K562 (cell line): ENCODE data around the gene MXI1. TPM values are rescaled to one million over a fixed set of nuclear protein-coding genes. Genes with fewer than 3 reads are reported as not detected.

ENCODE experiments used
- ATAC-seq: fragments of 200-7000 bp; cut with Tn5 transposase; 3 replicates; pipeline ENCODE4 v1.9.1; 2020; ENCODE audit warnings: moderate library complexity
- BruUV-seq: library from RNA; stranded (reverse); fragments of 400-500 nt; replicated peaks from 2 replicates; lab custom pipeline; 2021; lab: Mats Ljungman, UMichigan
- CTCF ChIA-PET: fragments of 300-600 bp; formaldehyde crosslinking; extraction: SDS; loops from one replicate; lab custom pipeline; 2021; ENCODE audit warnings: low intra/inter-chr PET ratio; lab: Yijun Ruan, JAX
- POLR2A ChIA-PET: fragments of 300-600, 350-650 bp; sonication (Branson Sonifier 250); formaldehyde crosslinking; extraction: SDS; loops from one replicate; lab custom pipeline; 2021; ENCODE audit warnings: antibody characterized with exemption, inconsistent platforms; lab: Yijun Ruan, JAX
- DNase-seq, 4 experiments: peaks; one replicate each; pipeline versions ENCODE4 v3.0.0 to v3.0.0-alpha.2; 2011 to 2018; ENCODE audit warnings: low spot score in 3 of 4, mixed read lengths in 3 of 4; ENCODE audit errors: extremely low read depth in 1 of 4
- FAIRE-seq: peaks from 2 replicates; lab custom pipeline; 2011; peaks lifted over from hg19 to GRCh38; lab: Jason Lieb, UNC
- H2AFZ ChIP-seq: 2 replicates; pipeline ENCODE4 v1.6.0; 2011; ENCODE audit warnings: low read depth, low read length, control low read depth, inconsistent platforms
- H3K27ac ChIP-seq: fragments of 200-600 bp; 3 replicates; pipeline ENCODE4 v1.8.0; 2011; ENCODE audit warnings: low read depth, mild to moderate bottlenecking, control low read depth, inconsistent platforms, low read length, moderate library complexity, mixed read lengths; ENCODE audit errors: extremely low read depth
- H3K27me3 ChIP-seq, 2 experiments: fragments of 300-600 bp in 1 of 2; 2 replicates in 1 of 2; 3 replicates in 1 of 2; pipeline versions ENCODE4 v1.6.0 to v1.8.0; 2011; ENCODE audit warnings: inconsistent platforms in 2 of 2, low read length in 2 of 2, mild to moderate bottlenecking in 1 of 2, mixed read lengths in 1 of 2, moderate library complexity in 1 of 2; ENCODE audit not compliant: control insufficient read depth in 2 of 2, insufficient read depth in 2 of 2
- H3K36me3 ChIP-seq: fragments of 300-600 bp; 3 replicates; pipeline ENCODE4 v1.8.0; 2011; ENCODE audit warnings: mild to moderate bottlenecking, low read length, inconsistent platforms; ENCODE audit not compliant: control insufficient read depth, insufficient read depth
- H3K4me1 ChIP-seq, 2 experiments: fragments of 200-600 bp in 1 of 2; replicated peaks in 1 of 2; 2 replicates in 1 of 2; 3 replicates in 1 of 2; pipeline versions ENCODE4 v1.5.1 to v1.8.0; 2011; ENCODE audit warnings: inconsistent platforms in 2 of 2, low read length in 2 of 2, mild to moderate bottlenecking in 1 of 2, mixed read lengths in 1 of 2, moderate library complexity in 1 of 2; ENCODE audit not compliant: control insufficient read depth in 2 of 2, insufficient read depth in 2 of 2
- H3K4me2 ChIP-seq: 2 replicates; pipeline ENCODE4 v1.6.1; 2011; ENCODE audit warnings: low read length, control low read depth, inconsistent platforms, mixed read lengths; ENCODE audit not compliant: insufficient read depth
- H3K4me3 ChIP-seq: fragments of 200-600 bp; sonication (generic), shearing (Covaris generic); 2 replicates; pipeline ENCODE4 v1.5.1; 2016; ENCODE audit warnings: control low read depth, inconsistent platforms
- H3K79me2 ChIP-seq: fragments of 200-600 bp; 3 replicates; pipeline ENCODE4 v1.8.0; 2011; ENCODE audit warnings: low read length, inconsistent platforms; ENCODE audit not compliant: control insufficient read depth, insufficient read depth
- H3K9ac ChIP-seq, 2 experiments: 2 replicates each; pipeline versions ENCODE4 v1.6.0 to v1.6.1; 2011; ENCODE audit warnings: low read depth in 2 of 2, low read length in 2 of 2, control low read depth in 1 of 2, inconsistent platforms in 1 of 2, mild to moderate bottlenecking in 1 of 2, mixed read lengths in 1 of 2; ENCODE audit not compliant: insufficient read depth in 1 of 2
- H3K9me1 ChIP-seq: one replicate; pipeline ENCODE4 v1.6.0; 2011; ENCODE audit warnings: inconsistent platforms, mild to moderate bottlenecking, low read length, moderate library complexity; ENCODE audit not compliant: control insufficient read depth, insufficient read depth
- H3K9me3 ChIP-seq: replicated peaks from 2 replicates; pipeline ENCODE4 v1.5.1; 2011; ENCODE audit warnings: low read depth, low read length, inconsistent platforms; ENCODE audit not compliant: control insufficient read depth, insufficient read depth
- H4K20me1 ChIP-seq: replicated peaks from 2 replicates; pipeline ENCODE4 v1.6.1; 2011; ENCODE audit warnings: low read length, inconsistent platforms, mixed read lengths; ENCODE audit not compliant: control insufficient read depth, insufficient read depth
- ATF2 ChIP-seq: sonication (generic); formaldehyde crosslinking; IDR thresholded peaks from 2 replicates; pipeline ENCODE4 v1.8.1; 2022; ENCODE audit warnings: missing genetic modification reagents
- C11orf30 ChIP-seq: fragments of 450-650 bp; IDR thresholded peaks from 2 replicates; pipeline ENCODE4 v1.6.1; 2016; ENCODE audit warnings: low read depth, mild to moderate bottlenecking
- GABPB2 ChIP-seq: fragments of 250-450 bp; sonication (Bioruptor Pico); conservative IDR thresholded peaks from 2 replicates; pipeline ENCODE4 v1.5.1; 2021; ENCODE audit warnings: mild to moderate bottlenecking
- NFXL1 ChIP-seq: fragments of 450-650 bp; formaldehyde crosslinking; IDR thresholded peaks from 2 replicates; pipeline ENCODE4 v1.4.0; 2021; ENCODE audit warnings: mild to moderate bottlenecking
- SMAD3 ChIP-seq: fragments of 450-650 bp; formaldehyde crosslinking; conservative IDR thresholded peaks from 2 replicates; pipeline ENCODE4 v1.4.0; 2020; ENCODE audit warnings: mild to moderate bottlenecking
- USF2 ChIP-seq: sonication (generic); formaldehyde crosslinking; IDR thresholded peaks from 2 replicates; pipeline ENCODE4 v1.5.0; 2020; ENCODE audit warnings: missing genetic modification reagents
- ZBTB5 ChIP-seq: fragments of 450-650 bp; IDR thresholded peaks from 2 replicates; pipeline ENCODE4 v1.6.1; 2017; ENCODE audit warnings: antibody characterized with exemption
- ZNF316 ChIP-seq: fragments of 450-650 bp; IDR thresholded peaks from 2 replicates; pipeline ENCODE4 v1.6.1; 2016
- WGBS: fragments of 100-300 bp; shearing (Covaris generic); methylation state at CpG from one replicate; pipeline ENCODE4 v1.1.6; 2016; ENCODE audit warnings: low coverage, mixed read lengths; ENCODE audit not compliant: insufficient coverage; ENCODE audit errors: missing lambda C conversion rate; 5-methylcytosine and 5-hydroxymethylcytosine counted together
- in situ Hi-C: fragments of 300-500 bp; cut with MboI; formaldehyde crosslinking; loops from 4 replicates; pipeline ENCODE4 v1.15.0; 2018; ENCODE audit warnings: inconsistent platforms, mixed read lengths
- intact Hi-C: fragments of 100-400 bp; cut with micrococcal nuclease; formaldehyde crosslinking; loops from 2 replicates; pipeline ENCODE4 v1.14.2; 2022
- polyA plus RNA-seq, 8 experiments: library from polyadenylated mRNA; depleted of rRNA in 4 of 8; stranded (reverse) in 5 of 8; unstranded in 3 of 8; fragments of >200 nt; fragmentation: Nextera tagmentation in 2 of 8; fragmentation: Illumina TruSeq in 1 of 8; extraction: Ambion mirVana in 2 of 8; extraction: Trizol in 1 of 8; gene quantifications; 2 replicates each; pipeline versions ENCODE4 v1.2.1 to v1.2.3, GENCODE V29; 2011 to 2014; ENCODE audit warnings: inconsistent platforms in 1 of 8, missing spikeins in 1 of 8
- total RNA-seq, 7 experiments: library from RNA; depleted of rRNA in 6 of 7; stranded (reverse); fragments of >200 nt in 6 of 7; fragmentation: Illumina TruSeq in 2 of 7; extraction: Trizol in 2 of 7; gene quantifications; 2 replicates each; pipeline versions ENCODE4 v1.2.1 to v1.2.3, GENCODE V29; 2011 to 2021; ENCODE audit warnings: low replicate concordance in 1 of 7
- TF ChIP-seq, protein P1 (sequence below): sonication (generic); formaldehyde crosslinking; IDR thresholded peaks from 2 replicates; pipeline ENCODE4 v1.8.0; 2022; ENCODE audit warnings: mild to moderate bottlenecking, missing genetic modification reagents

MXI1 gene
- total and polyA plus RNA-seq, 9 of the 15 experiments (the other 6 are each of a cell fraction or from before 2014, with no cell fraction given) = 9.1 to 23.7 (median 14.8) TPM

GRCh38 chr10:110300486-110300986 lies 93.1 kb downstream of the MXI1 start:
- no peak for DNase-seq
- H3K9me3 ChIP-seq = no peaks in the 10 kb centered on the region
- H3K79me2 ChIP-seq = peaks cover 61% of the 10 kb centered on the region
- H3K27ac ChIP-seq = no peak overlapping the region
- BruUV-seq = no TSS peak
- ChIA-PET CTCF (interaction anchor here (0.6 kb wide), 1 partner anchor 92 kb away, joined by 3 read pairs; no protein-coding TSS in a partner anchor), POLR2A (interaction anchor here (0.6 to 1.2 kb wide), 4 partner anchors 11 to 907 kb away, joined by 3 read pairs; no protein-coding TSS in a partner anchor)
- TF ChIP-seq ZNF316 (peak; percentile 48), C11orf30 (peak; percentile 30; the same call in 1 of the 2 replicates), ATF2 (CRISPR knock-in tag) (no peak)
- 90% methylated on average over 4 of the region's 5 CpGs for WGBS
- H3K4me2 ChIP-seq = no peak overlapping the region
- in situ Hi-C loops (no loop called here), intact Hi-C loops (no loop called here)
- peaks cover 0 to 7% of the 10 kb centered on the region in 2 experiments; a peak in 2 of 5 replicates for H3K4me1 ChIP-seq
- H3K4me3 ChIP-seq = no peak overlapping the region
- H3K36me3 ChIP-seq = peaks cover 79% of the 10 kb centered on the region
- peaks cover 4% of the 10 kb centered on the region for H4K20me1 ChIP-seq
- H3K9ac ChIP-seq = no peak overlapping the region
- H2AFZ ChIP-seq = no peak overlapping the region
- ATAC-seq = no peak
- FAIRE-seq = no peak
- H3K9me1 ChIP-seq = no peaks in the 10 kb centered on the region
- H3K27me3 ChIP-seq = no peaks in the 10 kb centered on the region

DNA sequence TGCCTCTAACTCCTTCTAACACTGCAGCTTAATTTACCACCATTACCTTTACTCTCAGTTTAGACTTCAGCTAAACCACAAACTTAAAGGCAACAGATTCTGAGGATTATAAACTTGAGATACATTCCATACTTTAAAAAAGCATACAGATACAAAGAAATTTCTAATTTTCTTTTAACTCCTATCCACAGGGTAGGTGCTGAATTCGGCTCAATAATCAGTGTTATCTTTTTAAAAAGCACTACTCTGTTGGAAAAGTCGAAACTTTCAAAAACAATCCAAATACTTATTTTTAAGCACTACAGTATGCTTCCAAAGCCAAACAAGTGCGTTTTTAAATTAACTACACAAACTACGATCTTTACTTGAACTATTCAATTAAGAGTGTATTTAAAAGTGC lies 96.3 kb downstream of the MXI1 start:
- in situ Hi-C loops (no loop called here), intact Hi-C loops (no loop called here)
- H3K4me2 ChIP-seq = peak overlapping the region; percentile 75
- H3K79me2 ChIP-seq = peaks cover 58% of the 10 kb centered on the region
- H3K4me3 ChIP-seq = peak overlapping the region; percentile 89
- POLR2A ChIA-PET = interaction anchor here (0.7 kb wide), 2 partner anchors 94 to 901 kb away, joined by 3 read pairs; no protein-coding TSS in a partner anchor
- peak overlapping the region; percentile 87 for H3K27ac ChIP-seq
- H3K9me1 ChIP-seq = no peaks in the 10 kb centered on the region
- TSS peak; percentile 39 for BruUV-seq
- ATAC-seq = no peak
- peaks cover 49% of the 10 kb centered on the region for H3K36me3 ChIP-seq
- no peaks in the 10 kb centered on the region for H3K27me3 ChIP-seq
- FAIRE-seq = no peak
- H3K4me1 ChIP-seq = peaks cover 0 to 11% of the 10 kb centered on the region in 2 experiments; a peak in 2 of 5 replicates
- H2AFZ ChIP-seq = no peak overlapping the region
- CTCF ChIA-PET = no interaction called here
- H4K20me1 ChIP-seq = peaks cover 4% of the 10 kb centered on the region
- H3K9me3 ChIP-seq = no peaks in the 10 kb centered on the region
- 2% methylated on average over 4 of the region's 4 CpGs for WGBS
- no peak for DNase-seq
- peak overlapping the region in 1 of 2 experiments; percentile 83; a peak in 2 of 4 replicates for H3K9ac ChIP-seq
- no peak for TF ChIP-seq SMAD3 (CRISPR knock-in tag)
- TF ChIP-seq NFXL1 (CRISPR knock-in tag) = no peak
- TF ChIP-seq GABPB2 (CRISPR knock-in tag) = no peak
- TF ChIP-seq ZBTB5 = no peak
- no peak for TF ChIP-seq USF2 (CRISPR knock-in tag)
- TF ChIP-seq, protein P1, sequence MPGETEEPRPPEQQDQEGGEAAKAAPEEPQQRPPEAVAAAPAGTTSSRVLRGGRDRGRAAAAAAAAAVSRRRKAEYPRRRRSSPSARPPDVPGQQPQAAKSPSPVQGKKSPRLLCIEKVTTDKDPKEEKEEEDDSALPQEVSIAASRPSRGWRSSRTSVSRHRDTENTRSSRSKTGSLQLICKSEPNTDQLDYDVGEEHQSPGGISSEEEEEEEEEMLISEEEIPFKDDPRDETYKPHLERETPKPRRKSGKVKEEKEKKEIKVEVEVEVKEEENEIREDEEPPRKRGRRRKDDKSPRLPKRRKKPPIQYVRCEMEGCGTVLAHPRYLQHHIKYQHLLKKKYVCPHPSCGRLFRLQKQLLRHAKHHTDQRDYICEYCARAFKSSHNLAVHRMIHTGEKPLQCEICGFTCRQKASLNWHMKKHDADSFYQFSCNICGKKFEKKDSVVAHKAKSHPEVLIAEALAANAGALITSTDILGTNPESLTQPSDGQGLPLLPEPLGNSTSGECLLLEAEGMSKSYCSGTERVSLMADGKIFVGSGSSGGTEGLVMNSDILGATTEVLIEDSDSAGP (CRISPR knock-in tag) = no peak
